ENCODE data around the gene GDI1. TPM values are rescaled to one million over a fixed set of nuclear protein-coding genes. Genes with fewer than 3 reads are reported as not detected.

Gene GDI1
- polyA plus RNA-seq, 1 donor: 82.5 TPM

- no peak for DNase-seq (ENCODE audit: low read depth)
These were observed 25.4 kb downstream of the GDI1 start for GRCh38 chrX:154462396-154462795.

- DNase-seq (ENCODE audit: low read depth): no peak
These were observed 26.8 kb downstream of the GDI1 start for GRCh38 chrX:154463611-154464220.

GRCh38 chrX:154464806-154465365, 27.9 kb downstream of the GDI1 start:
- no peak for DNase-seq (ENCODE audit: low read depth)

GRCh38 chrX:154465601-154466000, 28.6 kb downstream of the GDI1 start:
- no peak for DNase-seq (ENCODE audit: low read depth)

- no peak for DNase-seq (ENCODE audit: low read depth)
These were observed 29.1 kb downstream of the GDI1 start for GRCh38 chrX:154466036-154466435.

GRCh38 chrX:154466907-154467306, 30.0 kb downstream of the GDI1 start:
- DNase-seq (ENCODE audit: low read depth): no peak

GRCh38 chrX:154467556-154467955, 30.6 kb downstream of the GDI1 start:
- no peak for DNase-seq (ENCODE audit: low read depth)

GRCh38 chrX:154468217-154468616, 31.3 kb downstream of the GDI1 start:
- no peak for DNase-seq (ENCODE audit: low read depth)

- no peak for DNase-seq (ENCODE audit: low read depth)
These were observed 32.2 kb downstream of the GDI1 start for GRCh38 chrX:154469114-154469513.

- no peak for DNase-seq (ENCODE audit: low read depth)
These were observed 32.9 kb downstream of the GDI1 start for GRCh38 chrX:154469880-154470279.

- DNase-seq (ENCODE audit: low read depth): no peak
These were observed 33.5 kb downstream of the GDI1 start for GRCh38 chrX:154470434-154470833.

GRCh38 chrX:154470914-154471568, 34.1 kb downstream of the GDI1 start:
- DNase-seq (ENCODE audit: low read depth): no peak

- DNase-seq (ENCODE audit: low read depth): no peak
These were observed 35.1 kb downstream of the GDI1 start for GRCh38 chrX:154471839-154472684.

GRCh38 chrX:154472685-154473632, 36.0 kb downstream of the GDI1 start:
- no peak for DNase-seq (ENCODE audit: low read depth)

GRCh38 chrX:154473683-154474082, 36.7 kb downstream of the GDI1 start:
- DNase-seq (ENCODE audit: low read depth): no peak

GRCh38 chrX:154476821-154477220, 39.9 kb downstream of the GDI1 start:
- DNase-seq (ENCODE audit: low read depth): no peak

GRCh38 chrX:154477891-154478477, 41.0 kb downstream of the GDI1 start:
- DNase-seq (ENCODE audit: low read depth): no peak

- no peak for DNase-seq (ENCODE audit: low read depth)
These were observed 42.0 kb downstream of the GDI1 start, which contains the start of gene LAGE3 for GRCh38 chrX:154478728-154479622. Gene LAGE3, minus strand, starts transcription at chrX:154479281. Its CDS starts 366 bp downstream, at chrX:154478915.

- no peak for DNase-seq (ENCODE audit: low read depth)
These were observed 44.2 kb downstream of the GDI1 start for GRCh38 chrX:154481195-154481594.
